ENCODE measurements around the gene ADCY6. TPM values are rescaled to one million over a fixed set of nuclear protein-coding genes. Genes with fewer than 3 reads are reported as not detected.
"Not testable (repeated sequence)": the region's sequence is repeated elsewhere in the genome, so short reads cannot be mapped to it uniquely, and the experiment has no call there.

Gene ADCY6
- total RNA-seq, 1 donor: 30.3 TPM

- DNase-seq (ENCODE audit: low read depth): no peak
- no peak overlapping the region for H3K4me3 ChIP-seq (ENCODE audit: low read depth, low read length)
- no peak for TF ChIP-seq CTCF (IDR thresholded peaks at IDR 0.05; ENCODE audit: insufficient read depth, low read length)
These were observed 49.1 kb downstream of the ADCY6 start for GRCh38 chr12:48739618-48740269.

GRCh38 chr12:48736456-48736855, 52.4 kb downstream of the ADCY6 start:
- H3K4me3 ChIP-seq (ENCODE audit: low read depth, low read length): no peak overlapping the region
- TF ChIP-seq CTCF (IDR thresholded peaks at IDR 0.05; ENCODE audit: insufficient read depth, low read length): no peak
- no peak for DNase-seq (ENCODE audit: low read depth)

GRCh38 chr12:48728807-48729206, 60.1 kb downstream of the ADCY6 start:
- TF ChIP-seq CTCF (IDR thresholded peaks at IDR 0.05; ENCODE audit: insufficient read depth, low read length): no peak
- no peak overlapping the region for H3K4me3 ChIP-seq (ENCODE audit: low read depth, low read length)
- DNase-seq (ENCODE audit: low read depth): no peak

GRCh38 chr12:48720737-48721136, 68.2 kb downstream of the ADCY6 start:
- H3K4me3 ChIP-seq (ENCODE audit: low read depth, low read length); DNase-seq (ENCODE audit: low read depth): not testable (repeated sequence)

GRCh38 chr12:48720171-48720570, 68.7 kb downstream of the ADCY6 start:
- not testable (repeated sequence) for DNase-seq (ENCODE audit: low read depth)

GRCh38 chr12:48719002-48719401, 69.9 kb downstream of the ADCY6 start:
- not testable (repeated sequence) for H3K4me3 ChIP-seq (ENCODE audit: low read depth, low read length); DNase-seq (ENCODE audit: low read depth)

More at GRCh38 chr12:48720171-48720570, 68.7 kb downstream of the ADCY6 start:
- not testable (repeated sequence) for H3K4me3 ChIP-seq (ENCODE audit: low read depth, low read length)

GRCh38 chr12:48717252-48717695, 71.6 kb downstream of the ADCY6 start:
- no peak for TF ChIP-seq CTCF (IDR thresholded peaks at IDR 0.05; ENCODE audit: insufficient read depth, low read length)
- peak overlapping the region; percentile 96 for H3K4me3 ChIP-seq (ENCODE audit: low read depth, low read length)
- DNase-seq (ENCODE audit: low read depth): peak; percentile 31

GRCh38 chr12:48716493-48717251, 72.2 kb downstream of the ADCY6 start, which contains the start of gene CCNT1:
Gene CCNT1 (minus strand): TSS chr12:48716707. CDS start chr12:48716675, 32 bp downstream.
- DNase-seq (ENCODE audit: low read depth): peak; percentile 100
- TF ChIP-seq CTCF (IDR thresholded peaks at IDR 0.05; ENCODE audit: insufficient read depth, low read length): peak; percentile 48
- peak within 1 kb of the TSS; percentile 96 for H3K4me3 ChIP-seq (ENCODE audit: low read depth, low read length)

Small RNA genes within 50 kb of the gene (small RNA-seq; reads per million reads assigned to genes)
- not detected for gene MIR4701
- not detected for gene RF00019

Other genes with a start within 250 kb of the ADCY6 start
- gene LALBA, start 219.0 kb downstream of the ADCY6 start, total RNA-seq (ENCODE audit: low replicate concordance): not detected in 2 replicates
- 21.2 and 39.8 TPM in 2 replicates for gene KANSL2, start 106.9 kb downstream of the ADCY6 start, total RNA-seq (ENCODE audit: low replicate concordance)
- 21.1 and 34.3 TPM in 2 replicates for gene CCNT1, start 72.4 kb downstream of the ADCY6 start, total RNA-seq (ENCODE audit: low replicate concordance)
- gene CACNB3, start 29.4 kb upstream of the ADCY6 start, total RNA-seq (ENCODE audit: low replicate concordance): 16.1 and 27.7 TPM in 2 replicates
- gene DDX23, start 63.1 kb upstream of the ADCY6 start, total RNA-seq (ENCODE audit: low replicate concordance): 54.1 and 151 TPM in 2 replicates
- gene RND1, start 76.8 kb upstream of the ADCY6 start, total RNA-seq (ENCODE audit: low replicate concordance): 0.72 TPM in 1 of 2 replicates, not detected in the other
- gene FKBP11, start 136.4 kb upstream of the ADCY6 start, total RNA-seq (ENCODE audit: low replicate concordance): 4.8 and 23.8 TPM in 2 replicates
- gene ARF3, start 168.4 kb upstream of the ADCY6 start, total RNA-seq (ENCODE audit: low replicate concordance): 39.7 and 65.3 TPM in 2 replicates
- gene WNT10B, start 182.6 kb upstream of the ADCY6 start, total RNA-seq (ENCODE audit: low replicate concordance): 0.18 and 0.98 TPM in 2 replicates
- gene WNT1, start 189.2 kb upstream of the ADCY6 start, total RNA-seq (ENCODE audit: low replicate concordance): not detected in 2 replicates
- gene DDN, start 210.3 kb upstream of the ADCY6 start, total RNA-seq (ENCODE audit: low replicate concordance): 0.08 and 0.09 TPM in 2 replicates
- 52.4 and 95.9 TPM in 2 replicates for gene PRKAG1, start 229.7 kb upstream of the ADCY6 start, total RNA-seq (ENCODE audit: low replicate concordance)